HTERT RPE-1 (cell line): ENCODE results near the gene RNF157.
"Not testable (repeated sequence)": the region's sequence is repeated elsewhere in the genome, so short reads cannot be mapped to it uniquely, and the experiment has no call there.

Experiments used
- in situ Hi-C: fragments of 300-500 bp; cut with MboI; formaldehyde crosslinking; loops from 4 replicates; pipeline ENCODE4 v1.14.3; 2020; ENCODE audit warnings: low sequenced_read_pairs

The RNF157 gene

DNA sequence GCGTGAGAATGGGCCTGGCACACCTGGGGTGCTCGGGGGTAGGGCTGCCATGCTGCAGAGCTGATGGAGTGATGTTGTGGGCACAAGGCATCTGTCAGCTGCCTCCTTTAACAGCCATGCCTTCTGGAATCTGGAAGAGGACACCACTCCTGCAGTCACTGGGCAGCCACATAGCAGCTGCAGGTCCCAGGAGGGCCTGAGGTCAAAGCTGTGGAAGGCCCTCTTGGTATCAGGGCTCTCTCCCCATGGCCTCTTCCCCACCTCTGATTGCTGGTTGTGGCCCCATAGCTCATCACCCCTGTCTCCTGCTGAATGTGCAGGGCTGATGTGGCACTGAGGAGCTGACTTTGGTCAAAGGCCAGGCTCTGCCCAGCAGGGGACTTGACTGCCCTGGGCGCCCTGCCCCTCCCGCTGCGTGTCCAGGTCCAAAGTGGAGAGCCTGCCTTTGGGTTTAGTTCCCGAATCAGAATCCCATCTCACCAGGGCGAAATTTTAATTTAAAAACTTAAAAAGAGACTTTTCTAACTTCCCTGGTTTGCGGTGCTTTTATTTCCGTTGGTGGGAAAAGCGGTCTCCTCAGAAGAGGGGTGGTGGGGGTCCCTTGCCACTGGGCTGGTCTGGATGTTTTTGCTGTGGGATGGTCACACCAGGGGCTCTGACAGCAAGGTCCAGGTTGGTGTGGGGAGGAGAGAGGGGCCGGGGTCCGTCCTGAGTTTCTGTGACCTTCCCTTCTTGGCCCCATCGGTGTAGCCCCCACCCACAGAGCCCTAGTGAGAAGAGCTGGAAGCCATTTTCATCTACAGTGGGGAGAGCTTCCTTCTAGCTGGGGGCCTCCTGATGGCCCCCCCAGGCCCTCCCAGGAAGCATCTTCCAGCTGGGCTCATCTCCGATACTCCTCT is 30.7 kb upstream of the RNF157 start:
- in situ Hi-C loops = no loop called here

- in situ Hi-C loops = no loop called here
Observed at GRCh38 chr17:76270127-76270592, 29.9 kb upstream of the RNF157 start.

GRCh38 chr17:76268991-76269981 is 29.0 kb upstream of the RNF157 start:
- in situ Hi-C loops = no loop called here

DNA sequence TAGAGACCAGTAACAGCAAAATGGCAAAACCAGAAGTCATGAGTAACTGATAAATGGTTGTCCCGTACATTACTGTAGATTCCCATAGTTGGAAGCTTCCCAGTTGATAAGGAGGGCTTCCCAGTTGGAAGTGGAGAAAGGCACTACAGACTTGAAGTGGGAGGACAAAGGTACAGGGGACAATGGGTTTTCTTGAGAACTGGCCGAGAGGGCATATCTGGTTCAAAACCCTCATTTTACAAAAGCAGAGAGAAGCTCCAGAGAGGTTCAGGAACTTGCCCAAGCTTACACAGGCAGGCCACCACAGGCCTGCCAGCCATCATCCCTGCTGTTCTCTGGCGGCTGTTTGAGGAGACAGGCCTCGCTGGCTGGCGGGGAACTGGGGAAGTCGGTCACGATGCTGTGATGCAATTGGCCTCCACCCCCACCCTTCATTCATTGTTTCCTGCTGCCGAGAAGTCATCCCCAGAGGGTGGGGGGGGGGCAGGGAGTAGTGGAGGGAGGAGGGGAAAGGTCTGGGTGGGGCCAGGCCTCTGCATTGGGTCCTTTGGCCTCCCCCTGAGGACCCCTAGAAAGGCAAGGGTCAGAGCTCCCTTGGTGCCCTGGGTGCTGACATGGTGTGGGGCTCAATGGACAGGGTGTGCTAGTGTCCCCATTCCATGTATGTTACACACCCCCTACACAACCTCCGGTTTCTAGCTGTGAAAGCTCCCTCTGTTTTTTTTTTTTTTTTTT is 27.9 kb upstream of the RNF157 start:
- in situ Hi-C loops = no loop called here

DNA sequence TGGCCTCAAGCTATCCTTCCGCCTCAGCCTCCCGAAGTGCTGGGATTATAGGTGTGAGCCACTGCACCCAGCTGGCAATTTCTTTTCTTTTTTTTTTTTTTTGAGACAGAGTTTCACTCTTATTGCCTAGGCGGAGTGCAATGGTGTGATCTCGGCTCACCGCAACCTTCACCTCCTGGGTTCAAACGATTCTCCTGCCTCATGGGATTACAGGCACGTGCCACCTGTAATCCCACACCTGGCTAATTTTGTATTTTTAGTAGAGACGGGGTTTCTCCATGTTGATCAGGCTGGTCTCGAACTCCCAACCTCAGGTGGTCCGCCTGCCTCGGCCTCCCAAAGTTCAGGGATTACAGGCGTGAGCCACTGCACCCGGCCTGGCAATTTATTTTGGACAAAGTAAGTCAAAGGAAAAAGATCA is 27.3 kb upstream of the RNF157 start:
- in situ Hi-C loops = not testable (repeated sequence)

GRCh38 chr17:76267051-76267576 is 26.8 kb upstream of the RNF157 start:
- in situ Hi-C loops = no loop called here

DNA sequence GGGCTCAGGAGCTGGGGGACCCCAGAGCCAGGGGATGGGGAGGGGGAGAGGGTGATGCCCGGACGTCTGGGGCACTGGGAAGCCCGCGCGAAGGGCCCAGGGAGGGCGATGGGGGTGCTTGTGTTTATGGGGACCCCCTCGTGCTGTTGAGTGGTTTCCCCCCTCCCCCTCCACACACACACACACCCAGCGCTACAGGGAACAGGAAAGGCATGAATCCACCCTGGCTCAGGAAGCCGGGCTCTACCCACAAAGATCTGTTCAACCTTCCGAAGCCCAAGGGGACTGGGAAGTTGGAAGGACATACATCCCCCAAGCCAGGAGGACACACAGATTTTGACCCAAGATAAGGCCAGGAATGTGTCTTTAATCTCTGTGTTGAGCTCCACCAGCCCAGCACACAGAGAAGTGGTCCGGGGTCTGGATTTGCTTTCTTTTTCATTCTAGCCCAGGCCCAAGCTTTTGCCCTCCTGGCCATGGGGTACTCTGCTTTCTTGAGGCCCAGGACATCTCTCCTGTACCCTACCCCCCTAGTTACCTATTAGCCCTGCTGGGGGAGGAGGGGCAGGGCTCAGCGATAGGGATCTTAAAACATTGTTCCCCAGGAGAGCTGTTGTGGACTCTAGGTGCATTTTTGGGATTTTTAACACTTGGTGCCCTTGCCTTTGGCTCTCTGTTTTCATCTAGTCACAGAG is 26.1 kb upstream of the RNF157 start:
- in situ Hi-C loops = no loop called here

DNA sequence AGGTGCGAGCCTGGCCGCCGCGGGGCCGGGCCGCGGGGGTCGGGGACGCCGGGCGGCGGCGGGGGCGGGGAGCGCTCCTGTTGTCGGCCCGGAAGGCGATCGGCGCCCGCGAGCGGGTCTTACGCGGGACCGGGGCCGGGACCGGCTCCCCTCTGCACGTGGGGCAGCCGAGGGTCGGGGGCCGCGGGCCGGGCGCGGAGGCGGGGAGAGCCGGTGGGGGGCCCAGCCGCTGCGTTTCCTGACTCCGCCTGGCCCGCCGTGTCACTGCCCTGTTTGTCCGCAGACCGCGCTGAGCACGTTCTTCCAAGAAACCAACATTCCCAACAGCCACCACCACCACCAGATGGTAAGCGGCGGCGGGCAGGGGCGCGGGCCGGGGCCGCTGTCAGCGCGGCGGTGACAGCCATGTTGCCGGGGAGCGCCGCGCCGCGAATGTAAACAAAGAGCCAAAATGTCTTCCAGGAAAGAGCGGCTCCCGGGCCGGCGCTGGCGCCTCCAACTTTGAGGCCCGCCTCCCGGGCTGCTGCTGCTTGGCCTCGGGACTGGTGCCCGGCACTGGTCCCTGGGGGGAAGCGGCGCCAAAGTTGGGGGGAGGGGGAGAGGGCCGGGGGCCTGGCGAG is 25.4 kb upstream of the RNF157 start:
- in situ Hi-C loops = no loop called here

- in situ Hi-C loops = no loop called here
Observed at GRCh38 chr17:76264755-76265623, 24.7 kb upstream of the RNF157 start, which contains the start of gene UBALD2. UBALD2 (plus strand) TSS chr17:76265348; CDS start chr17:76265506, 158 bp downstream.

DNA sequence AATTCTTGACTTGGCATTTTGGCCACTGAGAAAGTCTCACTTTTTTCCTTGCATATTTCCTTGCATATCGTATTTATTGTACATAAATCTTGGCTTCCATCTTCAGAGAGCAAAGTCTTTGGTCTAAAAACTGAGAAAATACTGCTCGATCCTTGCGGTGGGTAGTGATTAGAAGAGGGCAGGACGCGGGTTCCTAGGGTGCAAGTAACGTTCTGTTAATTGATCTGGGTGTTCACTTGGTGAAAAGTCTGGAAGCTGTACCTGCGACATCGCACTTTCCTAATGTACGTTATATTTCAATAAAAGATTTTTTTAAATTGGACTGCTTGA is 24.1 kb upstream of the RNF157 start:
- in situ Hi-C loops = no loop called here

DNA sequence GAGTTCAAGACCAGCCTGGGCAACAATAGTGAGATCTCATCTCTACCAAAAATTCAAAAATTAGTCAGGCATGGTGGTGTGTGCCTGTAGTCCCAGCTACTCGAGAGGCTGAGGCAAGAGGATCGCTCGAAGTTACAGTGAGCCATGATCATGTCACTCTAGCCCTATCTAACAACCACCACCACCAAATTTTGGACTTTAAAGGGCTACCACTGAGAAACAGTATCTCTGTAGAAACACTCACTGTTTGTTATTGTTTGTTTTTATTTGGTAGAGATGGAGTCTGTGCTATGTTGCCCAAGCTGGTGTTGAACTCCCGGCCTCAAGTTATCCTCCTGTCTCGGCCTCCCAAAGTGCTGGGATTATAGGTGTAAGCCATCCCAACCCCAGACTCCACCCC is 23.6 kb upstream of the RNF157 start:
- in situ Hi-C loops = no loop called here

GRCh38 chr17:76262732-76263344 is 22.5 kb upstream of the RNF157 start:
- in situ Hi-C loops = no loop called here

GRCh38 chr17:76261421-76262215 is 21.3 kb upstream of the RNF157 start:
- in situ Hi-C loops = no loop called here

- in situ Hi-C loops = no loop called here
Observed at GRCh38 chr17:76260669-76261068, 20.4 kb upstream of the RNF157 start.

GRCh38 chr17:76260220-76260619 is 19.9 kb upstream of the RNF157 start:
- in situ Hi-C loops = no loop called here

DNA sequence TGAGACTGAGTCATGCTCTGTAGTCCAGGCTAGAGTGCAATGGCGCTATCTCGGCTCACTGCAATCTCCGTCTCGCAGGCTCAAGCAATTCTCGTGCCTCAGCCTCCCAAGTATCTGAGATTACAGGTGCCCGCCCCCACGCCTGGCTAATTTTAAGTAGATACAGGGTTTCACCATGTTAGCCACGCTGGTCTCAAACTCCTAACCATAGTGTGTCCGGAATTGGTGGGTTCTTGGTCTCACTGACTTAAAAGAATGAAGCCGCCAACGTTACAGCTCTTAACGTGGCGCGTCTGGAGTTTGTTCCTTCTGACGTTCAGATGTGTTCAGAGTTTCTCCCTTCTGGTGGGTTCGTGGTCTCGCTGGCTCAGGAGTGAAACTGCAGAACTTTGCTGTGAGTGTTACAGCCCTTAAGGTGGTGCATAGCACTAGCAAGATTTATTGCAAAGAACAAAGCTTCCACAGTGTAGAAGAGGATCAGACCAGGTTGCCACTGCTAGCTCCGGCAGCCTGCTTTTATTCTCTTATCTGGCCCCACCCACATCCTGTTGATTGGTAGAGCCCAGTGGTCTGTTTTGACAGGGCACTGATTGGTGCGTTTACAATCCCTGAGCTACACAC is 16.2 kb upstream of the RNF157 start:
- in situ Hi-C loops = not testable (repeated sequence)
